Activated naive CD4-positive, alpha-beta T cell treated with Interleukin-2 at 50 U/mL for 16 hours (primary cell): ENCODE results near the gene SLIT2.

Source experiments
- DNase-seq: peaks from one replicate; pipeline ENCODE4 v3.0.0-alpha.2; 2020

Gene SLIT2

GRCh38 chr4:20266215-20267082 is 14.7 kb downstream of the SLIT2 start:
- no peak for DNase-seq

- no peak for DNase-seq
Observed at GRCh38 chr4:20268028-20268427, 16.3 kb downstream of the SLIT2 start.

- no peak for DNase-seq
Observed at GRCh38 chr4:20269320-20269719, 17.6 kb downstream of the SLIT2 start.

GRCh38 chr4:20271950-20272349 is 20.2 kb downstream of the SLIT2 start:
- no peak for DNase-seq

GRCh38 chr4:20272411-20272872 is 20.7 kb downstream of the SLIT2 start:
- DNase-seq, result no peak

- DNase-seq, result no peak
Observed at GRCh38 chr4:20273793-20274192, 22.1 kb downstream of the SLIT2 start.

GRCh38 chr4:20276848-20277247 is 25.1 kb downstream of the SLIT2 start:
- no peak for DNase-seq

- no peak for DNase-seq
Observed at GRCh38 chr4:20278195-20278594, 26.5 kb downstream of the SLIT2 start.

- DNase-seq, result no peak
Observed at GRCh38 chr4:20279381-20279780, 27.7 kb downstream of the SLIT2 start.

GRCh38 chr4:20281453-20281852 is 29.7 kb downstream of the SLIT2 start:
- no peak for DNase-seq

GRCh38 chr4:20283039-20283438 is 31.3 kb downstream of the SLIT2 start:
- no peak for DNase-seq

- no peak for DNase-seq
Observed at GRCh38 chr4:20284990-20285389, 33.3 kb downstream of the SLIT2 start.

- no peak for DNase-seq
Observed at GRCh38 chr4:20287246-20287645, 35.5 kb downstream of the SLIT2 start.

GRCh38 chr4:20288047-20288650 is 36.4 kb downstream of the SLIT2 start:
- DNase-seq, result no peak

- DNase-seq, result no peak
Observed at GRCh38 chr4:20288846-20289512, 37.3 kb downstream of the SLIT2 start.

- no peak for DNase-seq
Observed at GRCh38 chr4:20289782-20290181, 38.1 kb downstream of the SLIT2 start.

- DNase-seq, result no peak
Observed at GRCh38 chr4:20292739-20293138, 41.0 kb downstream of the SLIT2 start.

- no peak for DNase-seq
Observed at GRCh38 chr4:20297261-20297660, 45.6 kb downstream of the SLIT2 start.

GRCh38 chr4:20297783-20298182 is 46.1 kb downstream of the SLIT2 start:
- DNase-seq, result no peak

GRCh38 chr4:20298455-20298854 is 46.8 kb downstream of the SLIT2 start:
- DNase-seq, result no peak

GRCh38 chr4:20298986-20299385 is 47.3 kb downstream of the SLIT2 start:
- DNase-seq, result no peak

GRCh38 chr4:20299515-20299914 is 47.8 kb downstream of the SLIT2 start:
- DNase-seq, result no peak

GRCh38 chr4:20301161-20301560 is 49.5 kb downstream of the SLIT2 start:
- no peak for DNase-seq
